KG1 (cell line): ENCODE data around the gene CLINT1.
"Not testable (repeated sequence)": the region's sequence is repeated elsewhere in the genome, so short reads cannot be mapped to it uniquely, and the experiment has no call there.

Experiments used
- DNase-seq: peaks from one replicate; lab custom pipeline; 2025; lab: John Stamatoyannopoulos, UW

CLINT1 gene

DNA sequence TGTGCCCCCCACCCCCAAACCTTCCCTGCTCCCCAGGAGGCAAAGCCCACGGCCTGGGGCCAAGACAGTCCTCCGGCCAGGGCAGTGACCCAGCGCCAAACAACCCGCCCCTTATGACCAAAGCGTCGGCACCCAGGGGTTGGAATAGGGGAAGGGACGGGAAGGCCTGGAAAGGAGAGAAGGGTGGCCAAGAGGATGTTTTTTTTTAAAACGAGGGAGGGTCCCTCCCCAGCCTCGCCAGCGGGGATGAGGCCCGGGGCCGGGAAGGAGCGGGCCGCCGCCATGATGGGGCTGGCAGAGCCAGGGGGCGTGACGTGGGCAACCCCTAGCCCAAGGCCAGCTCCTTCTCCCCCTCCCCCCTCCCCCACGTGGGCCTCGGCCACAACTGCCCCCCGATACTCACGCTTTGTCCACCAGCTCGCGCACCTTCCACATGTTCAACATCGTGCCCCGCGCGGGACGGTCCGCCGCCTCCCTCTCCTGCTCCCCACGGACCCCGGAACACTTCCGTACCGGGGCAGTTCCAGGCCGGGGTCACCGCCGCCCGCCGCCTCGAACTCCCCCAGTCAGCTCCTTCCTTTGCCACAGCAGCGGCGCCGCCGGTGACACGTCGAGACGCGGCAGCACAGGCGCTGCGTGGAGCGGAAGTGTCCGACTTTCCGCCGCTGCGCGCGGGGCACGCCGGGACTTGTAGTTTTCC lies at the start of gene CLINT1:
CLINT1 (minus strand) TSS at position 619 of the 700 bp plus-strand sequence; CDS start at position 444, 175 bp downstream.
- peak; percentile 30 for DNase-seq

GRCh38 chr5:157908459-157908858 lies 49.5 kb upstream of the CLINT1 start:
- no peak for DNase-seq

- DNase-seq, result no peak
Measured at GRCh38 chr5:157907479-157907878, 48.5 kb upstream of the CLINT1 start.

DNA sequence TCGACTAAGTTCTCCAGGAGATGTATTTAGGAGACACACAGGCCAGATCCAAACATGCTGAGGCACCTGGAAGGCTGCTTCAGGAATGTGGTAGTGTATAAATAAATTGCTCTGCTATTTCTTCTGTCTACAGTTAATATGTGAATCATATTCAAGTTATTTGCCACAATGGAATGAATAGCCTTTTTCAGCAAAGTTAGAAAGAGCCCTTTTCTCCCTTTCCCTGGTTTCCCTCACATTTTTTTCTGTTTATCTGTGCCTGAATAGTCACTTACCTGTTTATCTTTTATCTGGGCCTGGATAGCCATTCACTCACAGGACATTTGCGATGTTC lies 44.1 kb upstream of the CLINT1 start:
- no peak for DNase-seq

DNA sequence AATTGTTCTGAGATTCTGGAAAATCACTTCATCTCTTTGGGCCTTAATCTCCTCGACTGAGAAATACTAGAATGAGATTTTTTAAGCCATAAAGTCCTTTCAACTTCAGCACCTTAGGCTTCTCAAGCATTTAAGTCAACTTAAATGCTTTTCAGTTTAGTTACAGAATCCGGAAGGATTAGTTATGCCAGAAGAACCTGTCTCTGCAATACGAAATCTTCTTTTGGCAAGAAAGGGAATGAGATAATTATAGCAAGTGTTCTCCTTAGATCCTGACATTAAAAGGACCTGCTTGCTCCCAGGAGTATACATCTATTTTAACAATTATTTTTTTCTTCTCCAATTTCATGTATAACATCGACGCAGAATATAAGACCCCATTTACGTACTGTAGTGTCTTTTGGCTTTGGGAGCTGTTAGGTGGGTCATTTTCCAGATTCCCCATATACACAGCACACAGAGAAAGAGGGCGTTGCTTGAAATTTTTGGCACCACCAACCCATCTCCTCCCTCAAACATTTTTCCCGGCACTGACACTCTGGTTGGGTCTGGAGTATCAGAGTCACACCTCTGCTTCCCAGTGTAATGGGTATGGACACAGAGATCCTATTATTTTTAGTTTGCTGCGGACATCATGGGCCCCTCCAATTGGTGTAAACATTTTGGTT lies 43.6 kb upstream of the CLINT1 start:
- DNase-seq, result no peak

DNA sequence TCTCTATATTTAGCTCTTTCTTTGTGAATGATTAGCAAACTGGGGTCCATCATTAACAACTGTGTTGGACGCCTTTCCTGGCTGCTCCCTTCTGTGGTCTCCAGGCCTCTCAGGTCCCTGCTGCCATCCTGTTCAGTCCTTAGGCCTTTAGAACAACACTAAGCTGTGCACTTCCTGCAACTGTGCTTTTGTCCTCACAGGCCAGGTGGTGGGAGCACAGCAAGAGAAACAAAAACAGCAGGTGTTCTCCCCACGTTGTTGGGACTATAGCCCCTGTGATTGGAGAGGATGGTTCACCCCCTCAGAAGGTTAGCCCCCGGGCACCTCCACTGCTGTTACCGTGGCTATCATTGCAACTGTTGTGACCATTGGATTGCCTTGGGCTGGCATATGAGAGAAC lies 41.7 kb upstream of the CLINT1 start:
- no peak for DNase-seq

GRCh38 chr5:157893611-157894010 lies 34.7 kb upstream of the CLINT1 start:
- no peak for DNase-seq

GRCh38 chr5:157892974-157893373 lies 34.0 kb upstream of the CLINT1 start:
- DNase-seq, result no peak

DNA sequence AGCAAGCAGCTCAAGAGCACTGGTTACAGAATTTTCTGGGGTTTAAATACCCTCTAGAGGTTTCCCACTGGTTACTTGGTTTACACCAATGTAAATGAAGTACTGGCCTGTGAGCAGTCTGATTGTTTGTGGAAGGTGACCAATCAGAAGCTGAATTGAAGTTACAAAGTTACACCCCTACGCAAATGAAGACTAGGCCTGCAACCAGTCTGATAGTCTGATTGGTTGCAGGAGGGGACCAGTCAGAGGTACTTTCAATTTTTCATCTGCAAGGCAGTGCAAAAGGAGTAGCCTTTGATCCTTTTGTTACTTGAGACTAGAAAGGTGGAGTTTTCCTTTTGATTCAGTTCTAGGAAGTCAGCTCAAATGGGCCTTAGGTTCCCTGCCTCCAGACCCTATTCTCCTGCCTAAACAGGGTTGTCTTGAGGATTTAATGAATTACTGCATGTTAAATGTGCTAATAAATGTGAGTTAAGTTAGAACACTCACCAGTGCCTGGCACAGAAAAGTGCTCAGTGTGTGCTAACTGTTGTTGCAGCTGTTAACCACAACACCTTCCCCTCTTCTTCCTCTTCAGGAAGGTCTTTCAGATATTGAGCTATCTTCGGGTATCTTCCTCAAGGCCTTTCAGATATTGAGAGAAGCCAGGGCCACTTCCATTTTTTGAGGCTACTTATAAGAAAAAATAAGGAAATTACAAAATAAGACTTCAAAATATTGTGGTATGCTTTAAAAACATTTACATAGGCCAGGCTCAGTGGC lies 32.1 kb upstream of the CLINT1 start:
- no peak for DNase-seq

- no peak for DNase-seq
Measured at GRCh38 chr5:157888814-157889532, 30.0 kb upstream of the CLINT1 start.

DNA sequence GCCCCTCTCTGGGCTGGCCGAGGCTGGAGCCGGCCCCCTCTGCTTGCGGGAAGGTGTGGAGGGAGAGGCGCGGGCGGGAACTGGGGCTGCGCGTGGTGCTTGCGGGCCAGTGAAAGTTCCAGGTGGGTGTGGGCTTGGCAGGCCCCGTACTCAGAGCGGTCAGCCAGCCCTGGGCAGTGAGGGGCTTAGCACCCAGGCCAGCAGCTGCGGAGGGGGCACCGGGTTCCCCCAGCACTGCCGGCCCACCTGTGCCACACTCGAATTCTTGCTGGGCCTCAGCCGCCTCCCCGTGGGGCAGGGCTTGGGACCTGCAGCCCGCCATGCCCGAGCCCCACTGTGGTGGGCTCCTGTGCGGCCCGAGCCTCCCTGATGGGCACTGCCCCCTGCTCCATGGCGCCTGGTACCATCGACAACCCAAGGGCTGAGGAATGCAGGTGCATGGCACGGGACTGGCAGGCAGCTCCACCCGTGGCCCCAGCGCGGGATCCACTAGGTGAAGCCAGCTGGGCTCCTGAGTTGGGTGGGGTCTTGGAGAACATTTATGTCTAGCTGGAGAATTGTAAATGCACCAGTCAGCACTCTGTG lies 27.9 kb upstream of the CLINT1 start:
- no peak for DNase-seq

- DNase-seq, result not testable (repeated sequence)
Measured at GRCh38 chr5:157885051-157885450, 26.1 kb upstream of the CLINT1 start.

- not testable (repeated sequence) for DNase-seq
Measured at GRCh38 chr5:157881498-157881897, 22.6 kb upstream of the CLINT1 start.

DNA sequence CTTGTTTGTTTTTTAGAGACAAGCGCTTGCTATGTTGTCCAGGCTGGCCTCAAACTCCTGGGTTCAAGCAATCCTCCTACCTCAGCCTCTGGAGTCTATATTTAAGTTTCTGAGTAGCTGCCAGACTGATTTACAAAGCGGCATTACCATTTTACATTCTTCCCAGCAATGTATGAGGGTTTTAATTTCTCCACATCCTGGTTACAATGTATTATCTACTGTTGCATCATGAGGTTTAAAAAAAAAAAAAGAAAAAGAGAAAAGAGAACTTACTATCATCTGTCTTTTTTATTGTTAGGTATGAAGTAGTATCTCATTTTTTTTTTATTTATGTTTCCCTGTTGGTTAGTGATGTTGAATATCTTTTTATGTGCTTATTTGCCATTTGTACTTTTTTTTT lies 18.9 kb upstream of the CLINT1 start:
- no peak for DNase-seq

- no peak for DNase-seq
Measured at GRCh38 chr5:157874861-157875260, 15.9 kb upstream of the CLINT1 start.

- DNase-seq, result no peak
Measured at GRCh38 chr5:157870837-157871834, 12.2 kb upstream of the CLINT1 start.

GRCh38 chr5:157867751-157868387 lies 8.9 kb upstream of the CLINT1 start:
- no peak for DNase-seq

GRCh38 chr5:157866536-157866935 lies 7.6 kb upstream of the CLINT1 start:
- DNase-seq, result no peak

DNA sequence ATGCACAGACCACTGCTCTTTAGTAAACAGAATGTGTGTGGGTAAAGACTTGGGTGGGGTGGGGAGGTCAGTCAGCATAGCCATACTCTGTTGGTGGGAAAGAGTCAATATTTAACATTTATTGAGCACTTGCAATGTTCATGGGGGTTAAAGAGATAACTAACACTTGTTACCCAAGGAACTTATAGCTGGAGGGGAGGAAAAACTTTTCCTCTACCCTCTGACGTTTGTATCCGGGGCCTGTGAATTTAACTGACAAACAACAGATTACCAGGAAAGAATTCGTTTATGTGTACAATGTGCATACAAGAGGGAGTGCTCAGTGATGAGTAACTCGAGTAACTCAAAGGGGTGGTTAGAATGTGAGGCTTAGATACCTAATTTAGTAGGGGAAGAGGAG lies 6.8 kb upstream of the CLINT1 start:
- no peak for DNase-seq

GRCh38 chr5:157864067-157864466 lies 5.1 kb upstream of the CLINT1 start:
- DNase-seq, result no peak
